GM21528 (cell line): ENCODE results near the gene MESP1.

Source experiments
- ATAC-seq: cut with Tn5 transposase; IDR thresholded peaks from one replicate; pipeline ENCODE4 v1.9.1; 2021; ENCODE audit warnings: mild to moderate bottlenecking, moderate library complexity; ENCODE audit not compliant: unreplicated experiment, low FRiP score

Gene MESP1

DNA sequence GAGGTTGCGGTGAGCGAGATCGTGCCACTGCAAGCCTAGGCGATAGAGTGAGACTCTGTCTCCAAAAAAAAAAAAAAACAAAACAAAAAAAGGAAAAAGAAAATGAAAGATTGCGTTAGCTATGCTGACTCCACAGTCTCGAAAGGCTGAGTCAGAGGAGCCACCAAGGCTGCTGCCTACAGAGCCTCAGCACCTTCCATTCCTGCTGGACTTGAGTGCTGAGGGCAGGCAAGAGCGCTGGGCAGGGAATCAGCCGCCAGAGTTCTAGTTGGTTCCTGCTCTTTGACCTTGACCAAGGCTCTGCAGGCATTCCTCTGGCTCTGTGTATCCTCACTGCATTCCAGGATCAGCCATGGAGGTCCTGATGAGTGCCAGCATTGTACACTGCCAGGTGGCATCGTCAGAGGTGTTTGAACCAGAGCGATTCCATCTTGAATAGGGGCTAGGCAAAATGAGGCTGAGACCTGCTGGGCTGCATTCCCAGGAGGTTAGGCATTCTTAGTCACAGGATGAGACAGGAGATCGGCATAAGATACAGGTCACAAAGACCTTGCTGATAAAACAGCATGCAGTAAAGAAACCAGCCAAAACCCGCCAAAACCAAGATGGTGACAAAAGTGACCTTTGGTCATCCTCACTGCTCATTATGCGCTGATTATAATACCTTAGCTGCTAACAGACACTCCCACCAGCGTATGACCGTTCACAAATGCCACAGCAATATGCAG, 31.0 kb upstream of the MESP1 start:
- no peak for ATAC-seq

DNA sequence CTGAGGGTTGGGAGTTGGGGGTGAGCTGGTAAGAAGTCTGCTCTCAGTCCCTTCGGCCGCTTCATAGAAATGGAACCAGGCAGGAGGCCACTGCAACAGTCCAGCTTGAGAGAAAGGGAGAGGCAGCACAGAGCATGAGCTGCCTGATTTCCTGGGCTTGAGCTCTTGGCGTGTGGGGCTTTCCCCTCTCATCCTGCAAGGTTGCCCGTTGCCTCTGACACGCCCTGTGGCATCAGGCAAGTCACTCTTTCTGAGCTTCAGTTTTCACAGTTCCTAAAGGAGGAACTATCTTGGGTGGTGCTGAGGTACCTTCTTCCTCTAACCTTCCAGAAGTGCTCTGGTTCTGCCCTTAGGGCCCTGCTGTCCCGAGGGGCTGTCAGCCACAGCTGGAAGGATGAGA, 30.0 kb upstream of the MESP1 start:
- no peak for ATAC-seq

DNA sequence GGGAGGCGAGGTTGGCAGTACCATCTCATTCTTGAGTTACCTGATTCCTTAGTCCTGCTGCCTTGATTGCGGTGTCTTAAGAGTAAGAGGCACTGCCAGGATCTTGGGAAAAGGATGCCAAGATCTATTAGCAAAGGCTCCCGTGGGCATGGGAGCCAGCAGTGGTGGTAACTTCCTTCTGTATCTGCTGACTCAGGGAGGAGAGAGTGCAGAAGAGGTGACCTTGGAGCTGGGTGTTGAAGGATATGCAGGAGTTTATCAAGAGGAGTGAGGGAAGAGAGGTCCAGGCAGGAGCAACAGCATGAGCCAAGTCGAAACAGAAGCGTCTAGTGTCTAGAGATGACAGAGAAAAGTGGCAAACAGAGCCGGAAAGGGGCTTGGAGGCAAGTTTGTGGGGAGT, 29.6 kb upstream of the MESP1 start:
- ATAC-seq: no peak

DNA sequence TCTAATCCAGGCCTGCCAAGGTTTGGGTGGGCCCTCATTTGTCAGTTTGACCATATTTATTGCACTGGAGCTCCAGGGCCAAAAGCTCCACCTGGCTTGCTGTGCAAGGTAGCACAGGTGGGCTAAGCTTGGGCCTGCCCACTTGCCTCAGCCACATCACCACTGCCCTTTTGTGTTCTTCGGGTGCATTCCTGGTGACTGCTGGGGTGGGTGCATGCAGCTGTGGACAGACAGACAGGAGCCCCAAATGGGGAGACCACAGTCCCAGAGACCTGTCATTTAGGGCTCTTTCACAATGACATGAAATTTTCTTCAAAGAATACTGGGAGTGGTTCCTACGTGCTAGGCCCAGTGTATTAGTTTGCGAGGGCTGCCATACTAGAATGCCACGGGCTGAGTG, 27.8 kb upstream of the MESP1 start:
- ATAC-seq: no peak

DNA sequence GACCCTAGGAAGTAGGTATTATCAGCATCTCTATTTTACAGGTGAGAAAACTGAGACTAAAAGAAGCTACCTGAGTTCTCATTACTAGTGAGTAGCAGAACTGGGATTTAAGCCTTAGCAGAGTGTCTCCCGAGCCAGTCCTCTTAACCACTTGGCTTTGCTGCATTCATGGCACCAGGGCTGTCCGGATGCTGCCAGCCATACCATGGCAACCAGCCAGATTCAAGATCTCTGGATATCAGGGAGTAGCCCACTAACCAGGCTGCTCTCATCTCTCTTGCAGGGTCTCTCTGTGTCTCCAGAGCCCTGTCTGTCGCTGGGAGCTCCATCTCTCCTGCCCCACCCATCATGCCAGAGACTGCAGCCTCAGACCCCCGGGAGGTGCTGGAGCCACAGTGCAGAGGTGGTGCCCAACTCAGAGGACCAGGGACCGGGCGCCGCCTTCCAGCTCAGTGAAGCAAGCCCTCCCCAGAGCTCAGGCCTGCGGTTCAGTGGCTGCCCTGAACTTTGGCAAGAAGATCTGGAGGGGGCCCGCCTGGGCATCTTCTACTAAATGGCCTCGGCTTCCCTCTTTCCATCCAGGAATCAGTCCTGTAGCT, 26.8 kb upstream of the MESP1 start:
- ATAC-seq: no peak

DNA sequence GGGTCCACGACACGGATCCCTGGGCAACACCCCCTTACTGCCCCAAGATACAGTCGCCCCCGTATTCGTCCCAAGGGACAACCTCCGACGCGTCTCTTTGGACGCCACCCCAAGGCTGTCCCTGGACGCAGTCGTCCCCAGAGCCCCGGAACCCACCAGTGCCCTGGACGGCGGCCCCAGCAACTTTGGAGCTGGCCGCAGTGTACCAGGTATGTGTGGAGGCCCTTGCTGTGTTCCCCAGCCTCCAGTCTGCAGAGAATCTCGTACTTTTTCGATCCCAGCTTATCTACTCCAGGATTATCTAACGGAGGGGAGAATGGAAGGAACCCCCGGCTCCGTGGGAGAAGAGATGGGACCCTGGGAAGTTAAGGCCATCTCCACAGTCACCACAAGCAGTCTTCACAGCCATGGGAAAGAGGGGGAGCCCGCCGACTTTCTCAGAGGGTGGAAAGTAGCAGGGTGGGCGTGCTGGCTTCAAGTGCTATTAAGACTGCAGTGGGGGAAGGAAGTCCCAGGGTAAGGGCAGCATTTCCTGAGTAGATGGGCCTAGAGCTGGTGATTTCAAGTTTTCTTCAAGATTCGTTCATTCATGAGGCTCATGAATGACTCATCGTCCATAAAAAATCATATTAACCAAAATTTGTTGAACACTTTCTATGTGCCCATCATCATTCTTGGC, 26.2 kb upstream of the MESP1 start:
- no peak for ATAC-seq

DNA sequence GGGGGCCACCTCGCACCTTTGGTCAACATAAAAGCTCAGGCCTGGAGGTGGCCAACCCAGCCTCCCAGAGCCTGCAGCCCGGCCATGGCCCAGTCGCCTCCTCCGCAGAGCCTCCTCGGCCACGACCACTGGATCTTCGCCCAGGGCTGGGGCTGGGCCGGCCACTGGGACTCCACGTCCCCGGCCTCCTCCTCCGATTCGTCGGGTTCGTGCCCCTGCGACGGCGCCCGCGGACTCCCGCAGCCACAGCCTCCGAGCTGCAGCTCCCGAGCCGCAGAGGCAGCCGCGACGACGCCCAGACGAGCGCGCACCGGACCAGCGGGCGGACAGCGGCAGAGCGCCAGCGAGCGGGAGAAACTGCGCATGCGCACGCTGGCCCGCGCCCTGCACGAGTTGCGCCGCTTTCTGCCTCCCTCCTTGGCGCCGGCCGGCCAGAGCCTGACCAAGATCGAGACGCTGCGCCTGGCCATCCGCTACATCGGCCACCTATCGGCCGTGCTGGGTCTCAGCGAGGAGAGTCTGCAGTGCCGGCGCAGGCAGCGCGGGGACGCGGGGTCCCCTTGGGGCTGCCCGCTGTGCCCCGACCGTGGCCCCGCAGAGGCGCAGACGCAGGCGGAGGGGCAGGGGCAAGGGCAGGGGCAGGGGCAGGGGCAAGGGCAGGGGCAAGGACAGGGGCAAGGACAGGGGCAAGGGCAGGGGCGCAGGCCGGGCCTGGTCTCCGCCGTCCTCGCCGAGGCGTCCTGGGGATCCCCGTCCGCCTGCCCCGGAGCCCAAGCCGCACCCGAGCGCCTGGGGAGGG, 25.4 kb upstream of the MESP1 start, which contains the start of gene MESP2:
MESP2 (plus strand) TSS at position 59 of the 799 bp plus-strand sequence; CDS start at position 85, 26 bp downstream.
- ATAC-seq: no peak

DNA sequence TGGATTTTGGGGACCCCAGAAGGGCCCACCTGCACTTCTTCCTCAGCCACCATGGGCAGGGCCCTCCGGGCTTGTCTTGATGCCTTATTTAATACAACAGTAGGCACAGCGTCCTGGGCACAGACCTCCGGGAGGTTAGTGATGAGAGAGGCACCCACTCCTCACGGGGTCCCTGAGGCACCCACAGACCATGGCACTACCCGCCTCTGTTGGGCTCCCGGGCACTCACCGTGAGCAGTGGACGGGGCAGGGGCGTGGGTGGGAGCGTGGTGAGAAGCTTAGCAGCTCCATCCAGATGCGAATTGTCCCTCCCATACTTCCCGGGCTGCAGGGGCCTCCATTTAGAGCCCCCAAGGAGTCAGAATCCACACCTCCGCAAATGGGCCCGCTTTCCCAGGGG, 24.8 kb upstream of the MESP1 start:
- ATAC-seq: no peak

DNA sequence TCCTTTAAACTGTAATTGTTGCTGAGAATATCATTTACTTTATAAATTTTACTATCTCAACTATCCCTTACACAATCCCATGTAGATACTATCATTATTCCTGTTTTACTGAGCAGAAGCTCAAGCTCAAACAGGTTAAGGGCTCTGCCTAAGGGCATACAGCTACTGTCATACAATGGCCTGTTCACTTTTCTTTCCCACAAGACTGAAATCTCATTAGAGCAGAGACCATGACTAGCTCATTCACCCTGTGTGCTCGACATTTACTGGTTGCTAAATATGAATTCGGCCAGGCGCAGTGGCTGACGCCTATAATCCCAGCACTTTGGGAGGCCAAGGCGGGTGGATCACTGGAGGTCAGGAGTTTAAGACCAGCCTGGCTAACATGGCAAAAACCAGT, 23.4 kb upstream of the MESP1 start:
- no peak for ATAC-seq

DNA sequence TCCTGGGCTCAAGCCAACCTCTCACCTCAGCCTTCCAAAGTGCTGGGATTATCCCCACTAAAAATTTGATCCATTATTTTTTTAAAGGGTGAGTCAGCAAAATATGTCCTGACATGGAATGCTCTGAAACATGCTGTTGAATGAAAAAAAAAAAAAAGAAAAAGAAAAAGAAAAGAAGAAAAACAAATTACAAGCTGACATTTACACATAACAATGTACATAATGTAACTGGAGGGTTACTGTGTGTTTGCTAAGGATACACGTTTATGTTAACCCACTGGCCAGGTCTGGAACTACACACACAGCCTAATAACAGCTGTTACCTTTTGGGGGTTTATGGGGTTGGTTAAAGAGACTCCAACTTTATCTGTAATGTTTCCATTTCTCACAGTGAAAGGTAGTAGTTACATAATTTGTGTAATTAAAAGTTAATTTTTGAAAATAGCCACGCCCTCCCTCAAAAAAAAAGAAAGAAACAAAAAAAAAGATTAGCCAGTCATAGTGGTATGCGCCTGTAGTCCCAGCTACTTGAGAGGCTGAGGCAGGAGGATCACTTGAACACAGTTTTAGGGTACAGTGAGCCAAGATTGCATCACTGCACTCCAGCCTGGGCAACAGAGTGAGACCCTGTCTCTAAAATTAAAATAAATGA, 22.0 kb upstream of the MESP1 start:
- no peak for ATAC-seq

DNA sequence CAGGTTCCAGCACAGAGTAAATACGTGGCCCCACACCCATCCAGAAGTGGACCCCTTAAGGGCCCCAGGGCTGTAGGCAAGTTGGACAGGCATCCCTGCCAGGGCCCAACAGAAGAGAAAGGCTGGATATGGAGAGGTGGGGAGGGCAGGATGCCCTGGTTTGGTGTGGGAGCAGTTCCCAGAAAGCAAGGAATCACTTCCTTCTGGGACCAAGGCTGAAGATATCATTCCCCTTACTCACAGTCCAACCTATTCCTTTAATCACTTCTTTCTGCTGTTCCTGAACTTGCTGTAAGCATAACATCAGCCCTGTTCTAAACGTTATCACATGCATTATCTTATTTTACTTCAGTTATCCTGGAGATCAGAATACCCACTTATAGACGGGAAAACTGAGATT, 19.0 kb upstream of the MESP1 start:
- ATAC-seq: no peak

DNA sequence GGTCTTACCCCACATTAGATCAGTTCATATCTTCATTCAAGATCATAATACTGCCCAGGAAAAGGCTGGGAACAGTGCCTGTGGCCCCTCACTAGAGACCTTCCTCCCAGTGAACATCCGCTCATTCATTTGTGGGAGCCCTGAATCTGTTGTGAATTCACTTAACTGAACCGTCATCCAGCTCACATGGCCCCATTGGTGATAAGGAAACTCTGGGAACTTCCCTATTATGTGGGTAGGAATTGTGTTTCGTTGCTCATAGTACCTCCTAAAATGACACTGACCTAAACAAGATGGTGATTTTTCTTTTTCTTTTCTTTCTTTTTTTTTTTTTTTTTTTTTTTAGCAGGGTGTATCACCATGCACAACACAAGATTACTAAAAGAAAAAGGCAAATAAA, 18.3 kb upstream of the MESP1 start:
- no peak for ATAC-seq

DNA sequence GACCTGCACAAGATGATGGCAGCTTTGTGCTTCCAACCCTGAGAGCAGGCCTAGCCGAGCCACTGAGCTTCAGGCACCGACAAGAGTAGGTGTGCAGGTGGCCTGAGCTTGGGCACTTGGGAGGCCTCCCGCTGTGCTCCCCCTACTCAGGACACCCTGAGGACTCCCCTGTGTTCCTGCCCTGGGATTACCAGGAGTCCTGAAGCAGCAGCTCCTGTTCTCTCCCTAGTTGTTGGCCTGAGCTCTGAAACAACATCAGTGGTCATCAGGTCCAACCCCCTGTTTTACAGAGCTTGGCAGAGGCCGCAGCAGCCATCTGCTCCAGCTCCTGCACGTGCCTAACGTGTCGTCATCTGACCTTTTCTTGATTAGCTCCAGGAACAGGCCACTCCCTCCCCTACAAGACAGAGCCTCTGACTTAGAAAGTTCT, 17.0 kb upstream of the MESP1 start:
- no peak for ATAC-seq

DNA sequence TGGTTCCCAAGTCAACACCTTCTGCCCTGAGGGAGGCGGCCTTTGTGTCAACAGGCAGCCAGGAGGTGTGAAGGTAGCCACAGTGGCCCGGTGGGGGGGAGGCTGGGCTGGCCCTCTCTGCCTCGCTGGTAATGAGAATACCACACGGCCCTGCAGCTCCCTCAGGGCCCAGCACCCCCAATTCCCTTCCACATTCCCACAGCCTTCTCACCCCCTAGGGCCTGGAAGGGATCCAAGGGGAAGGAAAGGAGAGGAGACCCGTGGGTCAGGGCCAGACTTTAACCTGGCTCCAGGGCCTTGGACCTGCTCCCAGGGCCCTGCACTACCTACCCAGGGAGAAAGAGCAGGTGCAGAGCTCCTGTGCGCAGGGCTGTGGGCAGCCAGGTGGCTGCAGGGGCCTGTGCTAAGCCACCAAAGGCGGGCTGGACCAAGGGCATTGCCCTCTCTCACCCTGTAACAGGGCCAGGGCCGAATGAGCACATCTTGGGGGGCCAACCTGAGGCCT, 16.4 kb upstream of the MESP1 start:
- ATAC-seq: no peak

DNA sequence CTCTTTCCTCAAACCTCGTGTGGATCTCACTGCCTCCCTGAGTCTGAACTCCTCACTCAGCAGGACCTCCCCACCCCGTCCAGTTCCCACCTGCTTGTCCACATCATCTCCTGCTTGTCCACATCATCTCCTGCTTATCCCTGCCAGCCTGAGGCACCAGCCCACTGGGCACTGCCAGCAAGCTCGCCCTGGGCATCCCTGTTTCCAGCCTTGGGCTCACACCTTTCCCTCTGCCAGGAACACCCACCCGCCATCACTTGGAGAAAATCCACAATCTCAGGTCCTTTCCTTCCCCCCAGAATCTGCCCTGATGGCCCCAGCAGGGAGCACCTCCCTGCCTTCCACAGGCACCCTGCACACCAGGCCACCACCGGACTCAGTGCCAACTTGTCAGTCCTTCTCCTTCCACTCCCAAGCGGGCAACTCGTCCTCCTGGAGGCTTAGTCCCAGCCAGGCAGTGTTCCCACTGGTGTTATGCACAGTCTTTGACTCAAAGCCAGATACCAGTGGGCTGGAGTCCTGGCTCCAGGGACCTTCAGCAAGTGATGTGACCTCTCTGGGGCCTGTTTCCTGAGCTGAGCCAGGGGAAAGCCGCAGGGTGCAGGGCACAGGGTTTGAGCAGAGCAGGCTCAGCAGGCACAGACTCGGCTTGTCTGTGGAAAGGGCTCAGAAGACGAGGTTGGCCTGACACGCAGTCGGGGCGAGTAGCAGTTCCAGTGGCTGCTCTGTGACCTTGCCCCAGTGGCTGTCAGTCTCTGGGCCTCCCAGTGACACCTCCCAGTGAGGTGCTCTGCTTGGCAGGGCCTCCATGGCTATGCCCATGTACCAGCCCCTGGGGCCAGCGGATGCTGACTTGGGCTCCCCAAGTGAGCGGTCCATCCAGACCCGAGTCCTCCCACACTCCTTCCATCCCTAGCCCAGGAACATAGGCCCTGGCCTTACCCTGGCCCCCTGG, 15.6 kb upstream of the MESP1 start:
- no peak for ATAC-seq

DNA sequence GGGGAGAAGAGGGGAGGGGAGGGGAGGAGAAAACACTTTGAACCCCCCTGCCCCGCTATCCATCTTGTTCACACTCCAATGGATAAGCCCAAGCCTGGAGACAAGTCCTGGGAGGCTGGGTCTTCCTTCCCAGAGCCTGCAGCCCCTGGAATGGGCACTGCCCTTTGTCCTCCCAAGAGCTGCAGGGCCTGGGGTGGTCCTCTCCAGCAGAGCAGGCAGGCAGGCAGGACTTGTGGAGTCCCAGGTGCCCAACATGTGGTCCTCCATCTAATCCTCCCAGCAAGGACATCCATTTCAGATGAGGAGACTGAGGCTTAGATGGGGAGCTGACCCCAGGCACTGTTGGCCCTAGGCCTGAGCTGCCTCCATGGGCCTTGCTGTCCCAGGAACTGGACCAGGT, 14.6 kb upstream of the MESP1 start:
- ATAC-seq: no peak

DNA sequence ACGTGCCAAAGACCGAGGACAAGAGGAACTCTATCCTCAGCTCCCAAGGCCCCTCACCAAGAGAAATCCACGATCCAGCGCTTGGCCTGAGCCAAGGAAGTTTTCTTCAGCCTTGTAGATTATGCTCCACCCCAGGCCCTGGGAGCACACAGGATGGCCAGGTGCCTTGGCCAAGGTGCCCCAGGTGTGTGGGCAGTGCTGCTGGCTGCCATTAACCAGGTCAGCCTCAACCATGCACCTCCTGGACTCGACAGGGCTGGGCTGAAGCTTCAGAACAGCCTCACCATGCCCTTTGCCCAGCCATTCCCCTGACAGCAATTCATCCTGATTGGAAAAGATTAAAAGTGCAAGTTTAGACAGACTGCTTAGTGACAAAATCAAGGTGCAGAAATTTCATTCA, 10.9 kb upstream of the MESP1 start:
- ATAC-seq: no peak

DNA sequence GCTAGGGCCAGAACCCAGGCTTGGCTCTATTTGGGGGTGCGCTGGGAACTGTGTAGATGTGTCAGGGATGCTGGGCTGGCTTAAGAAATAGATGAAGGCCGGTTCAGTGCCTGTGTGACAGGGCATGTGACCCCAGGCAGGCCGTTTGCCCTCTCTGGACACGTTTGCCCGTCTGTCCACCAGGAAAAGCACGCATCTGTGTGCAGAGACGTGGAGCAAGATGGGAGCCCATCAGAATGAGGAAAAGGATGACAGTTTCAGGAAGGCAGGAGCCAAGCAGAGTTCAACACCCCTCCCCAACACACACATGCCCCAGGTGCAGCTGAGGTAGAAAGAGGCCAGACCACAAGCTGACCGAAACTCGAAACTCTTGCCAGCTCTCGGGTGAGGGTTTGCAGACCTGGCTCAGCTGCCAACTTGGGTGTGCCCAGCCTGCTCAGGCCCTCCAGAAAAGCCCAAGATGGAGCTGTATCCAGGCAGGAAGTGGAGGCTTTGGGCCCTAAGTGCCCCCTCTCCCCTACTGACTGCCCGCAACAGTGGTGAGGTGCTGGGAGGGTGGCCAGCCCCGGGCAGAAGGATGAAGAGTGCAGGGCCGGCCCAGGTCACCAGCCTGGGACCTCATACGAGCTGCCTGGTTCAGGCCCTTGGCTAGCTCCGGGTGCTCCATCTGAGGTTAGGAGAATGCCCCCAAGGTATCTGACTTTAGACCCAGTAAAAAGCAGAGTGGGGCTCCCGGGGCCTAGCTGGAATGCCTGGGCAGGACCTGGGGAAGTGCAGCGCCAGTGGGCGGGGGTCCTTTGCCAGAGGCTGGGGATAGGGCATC, 10.2 kb upstream of the MESP1 start:
- ATAC-seq: no peak
